Ascending aorta (tissue), 2 donors: ENCODE measurements around the gene AMT. TPM values are rescaled to one million over a fixed set of nuclear protein-coding genes. Genes with fewer than 3 reads are reported as not detected.

Source experiments
- DNase-seq, 2 donors: peaks; one replicate each; pipeline ENCODE4 v3.0.0-alpha.2; 2019; ENCODE audit warnings: low spot score in 2 of 2
- H3K27ac ChIP-seq, 2 donors: fragments of 200-600 bp; sonication (generic); one replicate each; pipeline ENCODE4 v1.5.1; 2016 to 2017; ENCODE audit warnings: mild to moderate bottlenecking in 1 of 2
- H3K27me3 ChIP-seq: fragments of 200-600 bp; sonication (generic); one replicate; pipeline ENCODE4 v1.5.1; 2017
- H3K36me3 ChIP-seq, 2 donors: fragments of 200-600 bp; sonication (generic); one replicate each; pipeline ENCODE4 v1.5.1; 2016
- H3K4me1 ChIP-seq, 2 donors: fragments of 200-600 bp; sonication (generic); one replicate each; pipeline ENCODE4 v1.5.1; 2016 to 2017; ENCODE audit warnings: mild to moderate bottlenecking in 1 of 2
- H3K4me3 ChIP-seq, 2 donors: fragments of 200-600 bp; sonication (generic); one replicate each; pipeline ENCODE4 v1.5.1; 2016 to 2017; ENCODE audit warnings: mild to moderate bottlenecking in 1 of 2
- H3K9me3 ChIP-seq, 2 donors: fragments of 200-600 bp; sonication (generic); one replicate each; pipeline ENCODE4 v1.5.1; 2016
- CTCF ChIP-seq, 3 experiments: fragments of 200-600 bp in 2 of 3; fragments of 450-650 bp in 1 of 3; sonication (generic) in 2 of 3; IDR thresholded peaks; one replicate each; pipeline ENCODE4 v1.5.1; 2016 to 2019; ENCODE audit warnings: antibody characterized with exemption in 3 of 3, mild to moderate bottlenecking in 1 of 3, moderate library complexity in 1 of 3
- intact Hi-C: fragments of 100-400 bp; cut with DNase I; formaldehyde crosslinking; loops from one replicate; pipeline ENCODE4 v1.15.1; 2023
- total RNA-seq: library from RNA; depleted of rRNA; stranded (reverse); fragments of >200 nt; gene quantifications from one replicate; pipeline ENCODE4 v1.1.0, GENCODE V29; 2016

The AMT gene
- total RNA-seq, 1 donor from 2014 or later, result not detected

- H3K27ac ChIP-seq, result peak overlapping the region in 1 of 2 donors; percentile 9
- no peak for DNase-seq
- no peaks in the 10 kb centered on the region for H3K27me3 ChIP-seq
- TF ChIP-seq CTCF (IDR thresholded peaks at IDR 0.05), result no peak
- peaks cover 0 to 11% of the 10 kb centered on the region in 2 donors for H3K4me1 ChIP-seq
- no peaks in the 10 kb centered on the region for H3K9me3 ChIP-seq
- H3K4me3 ChIP-seq, result no peak overlapping the region
- intact Hi-C loops, result loop anchor here (5.0 kb wide), 1 partner anchor 33 kb away; the partner anchor contains the start of genes RHOA and TCTA
- no peaks in the 10 kb centered on the region for H3K36me3 ChIP-seq
Observed at GRCh38 chr3:49445391-49445790, 23.1 kb upstream of the AMT start.

GRCh38 chr3:49434731-49435130, 12.5 kb upstream of the AMT start:
- H3K4me3 ChIP-seq, result no peak overlapping the region
- no peak for DNase-seq
- TF ChIP-seq CTCF (IDR thresholded peaks at IDR 0.05), result no peak
- no peak overlapping the region for H3K27ac ChIP-seq
- H3K36me3 ChIP-seq, result no peaks in the 10 kb centered on the region
- H3K27me3 ChIP-seq, result no peaks in the 10 kb centered on the region
- no peaks in the 10 kb centered on the region for H3K4me1 ChIP-seq
- H3K9me3 ChIP-seq, result no peaks in the 10 kb centered on the region
- intact Hi-C loops, result no loop called here

GRCh38 chr3:49428752-49429080, 6.4 kb upstream of the AMT start:
- TF ChIP-seq CTCF (IDR thresholded peaks at IDR 0.05), result no peak
- no peaks in the 10 kb centered on the region for H3K27me3 ChIP-seq
- intact Hi-C loops, result loop anchor here (1.0 kb wide), 3 partner anchors 16 to 42 kb away; partner anchors contain the start of genes DAG1 and TCTA
- DNase-seq, result no peak
- H3K36me3 ChIP-seq, result peaks cover 7 to 24% of the 10 kb centered on the region in 2 donors
- peak overlapping the region; percentile 83 to 92 for H3K4me3 ChIP-seq
- H3K9me3 ChIP-seq, result no peaks in the 10 kb centered on the region
- peak overlapping the region; percentile 91 to 93 for H3K27ac ChIP-seq
- peaks cover 0 to 7% of the 10 kb centered on the region in 2 donors for H3K4me1 ChIP-seq

- intact Hi-C loops, result no loop called here
- TF ChIP-seq CTCF (IDR thresholded peaks at IDR 0.05), result no peak
- DNase-seq, result no peak
- Histone ChIP-seq H3K4me3 (no peak overlapping the region), H3K27ac (no peak overlapping the region), H3K9me3 (no peaks in the 10 kb centered on the region), H3K36me3 (peaks cover 7 to 24% of the 10 kb centered on the region in 2 donors), H3K27me3 (no peaks in the 10 kb centered on the region), H3K4me1 (peaks cover 0 to 10% of the 10 kb centered on the region in 2 donors)
Observed at GRCh38 chr3:49427586-49427985, 5.3 kb upstream of the AMT start.

GRCh38 chr3:49424816-49425215, 2.5 kb upstream of the AMT start:
- no peak overlapping the region for H3K4me3 ChIP-seq
- no peak for DNase-seq
- H3K4me1 ChIP-seq, result peaks cover 0 to 21% of the 10 kb centered on the region in 2 donors
- no peaks in the 10 kb centered on the region for H3K9me3 ChIP-seq
- TF ChIP-seq CTCF (IDR thresholded peaks at IDR 0.05), result no peak
- H3K27me3 ChIP-seq, result no peaks in the 10 kb centered on the region
- peaks cover 11 to 24% of the 10 kb centered on the region in 2 donors for H3K36me3 ChIP-seq
- intact Hi-C loops, result no loop called here
- H3K27ac ChIP-seq, result no peak overlapping the region

GRCh38 chr3:49421890-49422378, 339 bp downstream of the AMT start:
- intact Hi-C loops, result no loop called here
- no peak for TF ChIP-seq CTCF (IDR thresholded peaks at IDR 0.05)

More at GRCh38 chr3:49421890-49422378, 339 bp downstream of the AMT start:
- peaks cover 0 to 15% of the 10 kb centered on the region in 2 donors for H3K4me1 ChIP-seq
- H3K27ac ChIP-seq, result peak overlapping the region; percentile 44 to 49
- no peaks in the 10 kb centered on the region for H3K27me3 ChIP-seq
- no peak for DNase-seq
- H3K4me3 ChIP-seq, result peak overlapping the region; percentile 43 to 55
- H3K36me3 ChIP-seq, result peaks cover 11 to 39% of the 10 kb centered on the region in 2 donors
- no peaks in the 10 kb centered on the region for H3K9me3 ChIP-seq
